Hematopoietic multipotent progenitor cell treated with erythropoietin and hydrocortisone succinate and interleukin-3 and kit ligand, for 15 days (in vitro differentiated cells): ENCODE results near the gene ITGB2.

Experiments used
- DNase-seq: peaks from one replicate; pipeline ENCODE4 v3.0.0-alpha.2; 2015; ENCODE audit warnings: low spot score

The ITGB2 gene

GRCh38 chr21:44955141-44955797, 34.6 kb upstream of the ITGB2 start:
- DNase-seq, result no peak

DNA sequence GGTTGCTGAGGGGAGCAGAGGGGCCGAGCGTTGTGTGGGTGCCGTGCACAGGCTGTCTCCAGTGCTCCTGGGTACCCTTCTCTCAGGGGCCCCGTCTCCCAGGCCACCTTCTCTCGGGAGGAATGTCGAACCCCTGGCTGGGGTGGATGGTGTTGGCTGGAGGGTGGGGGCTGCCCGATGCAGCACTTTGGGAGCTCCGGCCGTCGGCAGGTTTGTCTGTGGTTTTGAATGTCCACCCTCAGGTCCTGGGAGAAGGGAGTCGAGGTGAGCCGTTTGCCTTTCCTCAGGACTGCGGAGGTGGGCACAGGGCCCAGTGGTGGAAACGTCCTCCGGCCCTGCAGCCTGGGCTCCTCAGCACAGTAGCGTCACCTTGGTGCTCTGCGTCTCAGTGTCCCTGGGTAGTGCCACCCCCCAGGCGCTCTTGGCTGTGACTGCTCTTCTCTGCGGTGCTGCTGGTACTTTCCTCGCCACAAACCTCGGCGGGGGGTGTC, 33.6 kb upstream of the ITGB2 start:
- DNase-seq, result no peak

GRCh38 chr21:44953628-44954021, 32.9 kb upstream of the ITGB2 start:
- DNase-seq, result no peak

GRCh38 chr21:44952929-44953627, 32.4 kb upstream of the ITGB2 start:
- DNase-seq, result no peak

DNA sequence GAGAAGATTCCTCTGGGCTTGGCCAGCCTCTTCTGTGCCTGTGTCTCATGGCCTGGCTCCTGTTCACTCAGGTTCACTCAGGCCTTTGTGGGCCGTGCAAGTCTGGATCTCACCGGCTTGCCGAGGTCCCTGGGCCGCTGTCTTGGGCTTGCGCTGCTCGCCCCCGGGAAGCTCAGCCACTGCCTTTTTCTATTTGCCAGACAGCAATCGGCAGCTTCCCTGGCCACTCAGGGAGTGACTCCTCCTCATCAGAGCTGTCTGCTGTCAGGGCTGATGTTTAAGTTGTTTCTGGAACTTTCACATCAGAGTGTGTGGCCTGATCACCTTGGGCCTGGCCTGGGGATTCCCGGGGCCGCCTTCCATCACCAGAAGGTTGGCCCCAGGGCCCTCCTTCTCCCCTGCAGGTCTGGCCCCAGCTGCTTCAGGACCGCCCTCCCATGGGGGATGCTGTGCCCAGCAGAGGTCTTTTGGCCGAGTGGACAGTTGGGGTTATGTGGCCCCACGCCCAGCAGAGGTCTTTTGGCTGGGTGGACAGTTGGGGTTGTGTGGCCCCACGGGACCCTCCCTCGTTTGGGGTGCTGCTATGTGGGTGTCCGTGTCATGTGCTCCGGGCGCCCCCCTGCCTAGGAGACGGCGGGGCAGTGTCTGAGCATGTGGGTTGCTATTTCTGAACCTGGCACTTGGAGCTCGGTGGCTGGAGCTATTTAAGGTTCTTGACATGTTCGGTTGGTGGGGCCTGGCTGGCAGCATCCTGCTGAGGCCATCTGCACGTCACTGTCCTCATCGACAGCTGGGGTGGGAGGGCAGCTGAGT, 31.6 kb upstream of the ITGB2 start:
- no peak for DNase-seq

DNA sequence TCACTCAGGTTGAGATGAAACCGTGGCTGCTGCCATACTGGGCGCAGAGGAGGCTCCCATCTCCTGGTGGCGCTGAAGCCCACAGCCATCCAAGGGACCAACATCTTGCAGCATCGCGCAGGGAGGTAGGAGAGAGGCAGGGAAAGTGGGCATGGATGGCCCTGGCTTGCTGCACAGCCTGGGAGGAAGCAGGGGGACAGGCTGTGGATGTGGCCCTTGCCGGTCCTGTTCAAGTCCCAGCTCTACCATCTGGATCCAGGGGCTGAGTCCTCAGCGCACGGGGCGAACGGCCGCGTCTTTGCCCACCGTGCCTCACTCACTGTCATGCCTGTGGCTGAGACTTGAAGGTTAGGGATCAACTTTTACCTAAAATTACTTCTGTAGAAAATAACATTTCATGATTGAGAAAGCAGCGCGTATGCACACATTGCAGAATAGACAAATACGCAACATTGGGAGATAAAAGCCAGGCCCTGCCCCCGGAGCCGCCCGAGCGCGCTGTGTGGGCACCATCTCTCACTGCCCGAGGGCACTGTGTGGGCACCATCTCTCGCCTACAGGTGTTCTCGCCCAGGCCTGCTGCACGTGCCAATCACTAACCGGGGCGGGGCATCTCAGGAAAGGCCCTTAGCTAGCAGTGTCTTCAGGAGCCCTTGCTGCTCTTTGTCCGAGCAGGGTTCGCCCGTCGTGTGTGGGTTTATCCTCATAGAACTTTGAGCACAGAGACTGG, 30.7 kb upstream of the ITGB2 start:
- no peak for DNase-seq

DNA sequence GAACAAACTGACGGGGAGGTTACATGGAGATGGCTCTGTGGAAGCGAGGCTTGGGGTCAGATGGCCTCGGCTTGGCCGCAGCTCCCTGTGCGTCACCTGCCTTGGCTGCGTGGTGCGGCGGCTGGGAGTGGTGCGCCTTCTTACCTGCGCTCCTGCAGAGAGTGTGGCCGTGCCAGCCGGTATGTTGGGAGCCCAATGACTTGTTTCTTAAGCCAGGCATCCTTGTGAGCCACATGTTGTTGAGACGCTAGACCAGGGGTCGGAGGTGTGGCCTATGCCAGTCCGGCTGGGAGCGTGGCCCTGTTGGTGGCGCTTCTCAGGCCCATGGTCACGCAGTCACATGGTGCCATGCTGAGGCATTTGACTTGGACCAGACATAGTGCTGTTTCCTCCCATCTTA, 29.7 kb upstream of the ITGB2 start:
- DNase-seq, result no peak

DNA sequence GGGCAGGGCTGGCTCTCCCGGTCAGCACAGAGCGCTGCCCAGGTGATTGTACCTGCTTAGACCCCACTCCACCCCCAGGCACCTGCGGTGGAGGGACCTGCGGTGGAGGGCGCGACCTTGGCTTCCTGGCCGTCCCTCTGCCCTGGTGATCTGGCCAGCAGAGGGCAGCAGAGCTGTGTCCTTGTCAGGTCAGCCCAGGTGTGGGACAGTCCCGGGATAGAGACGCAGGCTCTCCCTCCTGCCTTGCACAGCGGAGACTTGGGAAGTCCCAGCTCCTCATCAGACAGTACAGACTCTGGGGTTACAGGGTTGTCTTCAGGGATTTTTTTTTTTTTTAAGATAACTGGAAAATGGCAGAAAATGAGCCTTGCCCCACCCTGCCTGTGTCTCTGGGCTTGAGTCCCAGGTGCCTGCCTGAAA, 29.1 kb upstream of the ITGB2 start:
- peak; percentile 77 for DNase-seq

DNA sequence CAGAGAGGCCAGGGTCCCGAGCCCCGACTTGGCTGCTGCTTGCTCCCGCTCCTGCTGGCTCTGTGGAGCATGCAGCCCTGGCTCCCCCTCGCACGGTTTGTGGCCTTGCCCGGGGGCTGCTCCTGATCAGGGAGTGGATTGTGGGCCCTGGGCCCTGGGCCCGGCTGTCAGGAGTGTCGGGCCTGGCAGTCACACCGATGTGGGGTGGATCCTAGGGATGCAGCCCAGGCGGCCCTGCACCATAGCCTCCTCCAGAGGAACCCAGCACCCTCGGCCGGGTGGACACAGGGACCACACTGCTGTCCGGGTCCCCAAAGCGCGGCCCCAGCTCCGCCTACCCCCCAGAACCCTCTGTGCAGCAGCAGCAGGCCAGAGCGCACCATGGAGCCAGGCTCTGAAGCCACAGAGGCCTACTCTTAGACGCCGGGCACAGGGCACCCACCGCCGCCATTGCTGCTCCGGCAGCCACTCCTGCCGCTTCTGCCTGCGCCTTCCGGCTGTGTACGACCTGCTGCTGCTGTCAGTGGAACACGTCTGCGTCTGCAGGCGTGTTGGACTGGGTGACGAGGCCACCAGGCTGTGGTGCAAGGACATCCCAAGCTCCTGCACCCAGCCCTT, 28.6 kb upstream of the ITGB2 start:
- DNase-seq, result no peak

DNA sequence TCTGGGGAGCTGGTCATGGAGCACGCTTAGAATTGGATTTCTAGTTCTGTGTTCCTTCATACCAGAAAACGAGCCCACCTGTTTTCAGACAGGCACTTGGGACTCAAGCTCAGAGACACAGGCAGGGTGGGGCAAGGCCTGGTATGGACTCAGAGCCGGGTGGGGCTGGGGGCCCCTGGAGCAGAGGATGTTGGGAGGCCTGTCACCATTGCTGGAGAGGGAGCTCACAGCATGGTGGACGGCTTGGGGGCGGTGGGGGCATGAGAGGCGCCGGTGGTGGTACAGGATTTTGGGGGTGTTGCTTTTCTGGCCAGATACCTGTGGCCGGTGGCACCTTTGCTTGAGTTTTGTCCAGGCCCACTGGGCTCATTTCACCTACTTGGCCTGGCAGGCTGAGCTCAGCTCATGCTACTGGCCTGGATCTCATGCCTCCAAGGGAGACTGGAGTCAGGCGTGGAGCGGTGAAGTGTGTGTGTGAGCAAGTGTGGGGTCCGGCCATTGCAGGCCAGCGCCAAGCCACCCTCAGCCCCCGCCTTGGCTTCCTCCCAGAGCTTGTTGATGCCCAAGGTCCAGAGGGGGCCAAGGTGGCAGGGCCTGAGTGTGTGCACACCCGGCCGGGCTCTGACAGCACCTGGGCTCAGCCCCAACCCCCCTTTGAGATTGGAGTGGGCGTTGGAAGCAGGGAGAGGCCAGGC, 27.9 kb upstream of the ITGB2 start:
- DNase-seq, result no peak

DNA sequence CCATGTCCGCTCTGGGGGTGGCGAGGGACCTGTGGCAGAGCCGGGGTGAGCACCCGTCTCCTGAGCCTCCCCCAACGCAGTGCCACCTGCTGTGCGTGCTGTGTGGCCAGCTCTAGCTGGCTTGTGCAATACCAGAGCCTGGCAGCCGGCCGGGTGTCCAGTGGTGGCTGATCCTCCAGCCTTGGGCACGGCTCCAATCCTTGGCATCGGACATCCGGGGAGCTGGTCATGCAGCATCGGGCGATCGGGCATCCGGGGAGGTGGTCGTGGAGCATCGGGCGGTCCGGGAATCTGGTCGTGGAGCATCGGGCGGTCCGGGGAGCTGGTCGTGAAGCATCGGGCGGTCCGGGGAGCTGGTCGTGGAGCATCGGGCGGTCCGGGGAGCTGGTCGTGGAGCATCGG, 27.2 kb upstream of the ITGB2 start:
- DNase-seq, result no peak

GRCh38 chr21:44947111-44947929, 26.6 kb upstream of the ITGB2 start:
- no peak for DNase-seq

DNA sequence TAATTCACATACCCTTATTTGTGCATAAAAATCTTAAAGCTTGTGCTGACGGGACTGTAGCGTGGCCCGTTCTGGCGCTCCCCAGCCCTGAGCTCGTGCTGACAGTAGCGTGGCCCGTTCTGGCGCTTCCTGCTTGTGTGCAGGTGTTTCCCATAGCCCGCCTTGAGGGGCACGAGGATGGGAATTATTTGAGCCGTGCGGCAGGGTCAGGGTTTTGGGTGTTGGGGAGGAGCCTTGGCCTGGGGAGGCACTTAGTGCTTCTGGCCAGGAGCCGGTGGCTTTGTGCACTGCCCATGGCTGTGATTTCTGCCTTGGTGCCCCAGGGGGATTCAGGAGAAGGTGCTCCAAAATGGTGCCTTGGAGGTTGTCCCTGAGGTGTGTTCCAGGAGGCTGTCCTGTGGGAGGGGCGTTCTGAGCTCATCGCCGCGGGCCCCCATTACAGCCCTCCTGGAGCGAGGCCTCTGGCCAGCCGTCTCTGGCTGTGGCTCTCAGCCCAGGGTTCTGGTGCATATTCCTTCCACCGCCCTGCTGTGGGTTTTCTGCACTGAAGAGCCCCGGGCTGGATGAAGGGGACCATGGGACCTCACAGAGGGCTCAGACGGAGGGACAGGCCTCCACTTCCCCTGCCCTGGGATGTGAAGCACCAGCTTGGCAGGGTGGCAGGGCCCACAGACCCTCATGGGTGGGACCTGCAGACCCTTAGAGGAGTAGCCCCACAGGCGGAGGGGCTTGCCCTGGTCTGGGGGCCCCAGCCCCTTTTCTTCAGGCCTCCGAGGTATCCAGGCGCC, 25.7 kb upstream of the ITGB2 start:
- no peak for DNase-seq

DNA sequence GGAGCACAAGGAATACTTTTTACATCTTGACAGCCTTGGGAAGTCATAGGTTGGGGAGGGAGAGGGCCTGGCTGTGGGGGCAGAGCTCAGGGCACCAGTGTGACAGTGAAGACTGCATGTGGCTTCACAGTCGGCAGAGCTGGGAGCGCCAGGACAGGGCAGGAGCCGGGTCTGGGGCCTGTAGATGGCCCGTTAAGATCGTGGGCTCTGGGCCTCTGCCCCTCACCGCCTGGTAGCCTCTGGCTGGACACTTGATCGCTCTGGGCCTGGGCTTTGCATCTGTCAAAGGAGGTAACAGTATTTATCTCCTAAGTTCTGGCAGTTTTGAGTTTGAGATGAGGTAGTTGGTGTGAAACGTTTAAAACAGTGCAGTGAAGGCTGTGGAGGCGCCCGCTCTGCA, 23.9 kb upstream of the ITGB2 start:
- no peak for DNase-seq

GRCh38 chr21:44943686-44944550, 23.2 kb upstream of the ITGB2 start:
- no peak for DNase-seq

DNA sequence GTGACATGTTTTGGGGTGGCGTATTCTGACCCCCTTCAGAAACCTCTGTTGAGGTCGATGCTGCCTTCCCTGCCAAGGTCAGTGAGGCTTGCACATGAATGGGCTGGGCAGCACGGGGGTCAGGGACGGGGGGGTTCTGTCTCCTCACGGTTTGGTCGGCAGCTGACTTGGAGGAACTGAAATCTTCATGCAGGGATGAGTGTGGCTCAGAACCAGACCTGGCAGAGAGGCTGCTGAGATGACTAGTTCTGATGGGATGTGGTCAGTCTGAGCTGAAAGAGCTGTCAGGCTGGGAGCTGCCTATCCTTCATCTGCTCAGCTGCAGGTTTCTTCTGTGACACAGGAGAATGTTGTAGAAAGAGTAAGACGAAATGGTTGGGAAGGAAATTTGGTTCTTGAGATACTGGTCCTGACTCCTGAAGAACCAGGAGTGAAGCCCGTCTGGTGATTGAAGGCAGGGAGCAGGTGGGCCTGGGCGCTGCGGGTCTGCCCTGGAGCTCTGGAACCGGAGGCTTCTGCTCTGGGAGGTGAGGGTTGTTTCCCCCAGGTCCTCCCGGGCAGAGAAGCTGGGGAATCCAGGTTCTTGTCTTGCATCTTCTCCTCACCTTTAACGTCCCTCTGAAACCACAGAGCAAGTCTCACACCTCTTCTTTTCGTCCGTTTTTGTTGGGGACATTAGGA, 22.4 kb upstream of the ITGB2 start:
- DNase-seq, result no peak

DNA sequence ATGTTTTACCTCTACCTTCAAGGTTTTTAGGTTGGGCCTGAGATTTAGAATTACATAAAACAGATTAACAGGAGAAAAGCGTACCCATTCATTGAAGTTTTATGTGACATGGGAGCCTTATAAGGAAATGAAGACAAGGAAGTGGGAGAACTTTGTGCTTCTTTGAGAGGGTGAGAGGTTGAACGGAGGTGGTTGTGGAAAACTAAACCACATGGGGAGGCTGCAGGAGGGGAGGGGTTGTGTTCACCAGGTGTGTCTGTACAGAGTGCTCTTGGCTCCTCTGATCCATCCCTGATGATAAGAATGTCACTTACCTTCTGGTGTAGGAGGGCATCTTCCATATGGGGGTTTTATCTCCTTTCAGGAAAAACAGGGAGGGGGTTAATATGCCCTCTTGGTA, 21.9 kb upstream of the ITGB2 start:
- DNase-seq, result no peak

DNA sequence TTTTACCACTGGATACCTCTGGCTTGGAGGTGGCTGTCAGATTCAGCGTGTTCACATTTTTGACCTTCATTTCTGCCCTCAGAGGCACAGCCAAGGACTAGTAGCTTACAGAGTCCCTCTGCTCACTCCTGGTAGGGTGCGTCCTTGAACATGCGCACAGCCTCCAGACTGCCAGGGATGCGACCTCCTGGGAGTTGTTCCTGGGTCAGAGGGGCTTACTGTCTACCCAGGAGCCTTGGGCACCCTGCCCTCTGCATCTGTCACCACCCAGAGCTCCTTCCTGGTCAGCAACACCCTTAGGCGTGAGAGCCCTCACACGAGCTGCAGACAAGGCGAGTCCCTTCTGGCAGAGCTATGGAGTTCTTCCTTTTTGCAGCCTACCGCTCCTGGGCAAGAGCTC, 20.9 kb upstream of the ITGB2 start:
- no peak for DNase-seq
